Parathyroid adenoma (tissue), 2 donors: Measurements from ENCODE around the gene BRAT1.

ENCODE experiments used
- H2AFZ ChIP-seq: fragments of 300-600 bp; sonication (generic); one replicate; pipeline ENCODE4 v1.7.0; 2017; ENCODE audit warnings: antibody characterized with exemption, mild to moderate bottlenecking
- H3K27ac ChIP-seq: fragments of 300-600 bp; sonication (generic); one replicate; pipeline ENCODE4 v1.7.0; 2017
- H3K27me3 ChIP-seq: fragments of 300-600 bp; sonication (generic); one replicate; pipeline ENCODE4 v1.7.0; 2017; ENCODE audit warnings: low read length; ENCODE audit not compliant: control insufficient read depth, insufficient read depth
- H3K36me3 ChIP-seq: fragments of 300-600 bp; sonication (generic); one replicate; pipeline ENCODE4 v1.7.0; 2017; ENCODE audit warnings: low read length; ENCODE audit not compliant: control insufficient read depth, insufficient read depth
- H3K4me1 ChIP-seq: fragments of 300-600 bp; sonication (generic); one replicate; pipeline ENCODE4 v1.7.0; 2017; ENCODE audit warnings: control low read depth
- H3K4me2 ChIP-seq: fragments of 300-600 bp; sonication (generic); one replicate; pipeline ENCODE4 v1.7.0; 2017; ENCODE audit warnings: low read length
- H3K4me3 ChIP-seq: fragments of 300-600 bp; sonication (generic); one replicate; pipeline ENCODE4 v1.7.0; 2017; ENCODE audit warnings: low read depth, low read length
- H3K79me2 ChIP-seq: fragments of 300-600 bp; sonication (generic); one replicate; pipeline ENCODE4 v1.7.0; 2017; ENCODE audit warnings: control low read depth
- H3K9ac ChIP-seq: fragments of 300-600 bp; sonication (generic); one replicate; pipeline ENCODE4 v1.7.0; 2017; ENCODE audit warnings: mild to moderate bottlenecking
- H3K9me3 ChIP-seq: fragments of 300-600 bp; sonication (generic); one replicate; pipeline ENCODE4 v1.7.0; 2017; ENCODE audit warnings: low read length; ENCODE audit not compliant: control insufficient read depth
- TF ChIP-seq, protein P1 (sequence below): fragments of 300-600 bp; sonication (generic); IDR thresholded peaks from one replicate; pipeline ENCODE4 v1.7.0; 2017; ENCODE audit warnings: antibody characterized with exemption, mild to moderate bottlenecking
- donor health status: primary hyperparathyroidism.

The BRAT1 gene

DNA sequence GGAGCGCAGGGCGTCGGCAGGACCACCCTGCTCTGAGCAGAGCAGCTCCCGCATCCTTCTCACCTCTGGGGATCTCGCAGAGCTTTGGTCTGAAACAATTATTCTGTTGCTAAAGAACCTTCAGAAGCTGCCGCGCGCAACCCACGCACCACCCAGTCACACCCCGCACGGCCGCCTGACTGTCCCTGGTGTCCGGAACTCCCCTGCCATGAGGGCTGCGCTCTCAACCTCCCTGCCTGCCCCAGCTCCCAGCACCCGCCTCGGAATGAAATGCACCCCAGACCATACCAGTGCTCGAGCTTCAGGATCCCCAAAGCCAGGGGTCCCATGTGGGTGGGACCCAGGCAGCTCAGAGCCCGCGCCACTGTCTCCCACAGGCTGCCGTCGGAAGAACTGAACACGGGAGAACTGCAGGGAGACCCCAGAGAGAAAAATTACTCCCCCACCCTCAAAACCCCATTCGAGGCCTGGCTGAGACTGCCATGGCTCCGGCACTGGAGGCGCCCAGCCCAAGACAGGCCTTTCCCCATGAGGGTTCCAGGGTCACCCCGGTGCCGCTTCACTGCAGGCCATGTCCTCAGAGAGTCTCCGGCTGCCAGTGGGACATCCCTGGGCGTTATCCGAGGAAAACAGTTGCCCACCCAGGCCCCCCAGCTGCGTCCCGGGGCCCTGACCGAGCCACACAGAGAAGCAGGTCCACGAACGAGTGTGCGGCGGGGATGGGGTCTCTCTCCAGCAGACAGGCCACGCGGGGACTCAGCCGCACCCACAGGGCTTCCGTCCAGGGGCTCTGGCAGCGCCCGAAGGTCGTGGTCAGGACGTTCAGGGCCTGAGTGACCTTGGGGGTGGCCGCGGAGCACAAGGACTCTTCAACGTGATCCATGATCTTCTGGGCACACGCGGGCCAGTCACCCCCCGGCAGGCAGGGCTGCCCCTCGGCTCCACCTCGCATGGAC, 12.1 kb downstream of the BRAT1 start:
- no peak overlapping the region for H3K27ac ChIP-seq
- no peaks in the 10 kb centered on the region for H3K36me3 ChIP-seq
- H3K27me3 ChIP-seq = no peaks in the 10 kb centered on the region
- H3K9me3 ChIP-seq = no peaks in the 10 kb centered on the region
- no peaks in the 10 kb centered on the region for H3K4me1 ChIP-seq
- no peaks in the 10 kb centered on the region for H3K79me2 ChIP-seq
- H3K9ac ChIP-seq = no peak overlapping the region
- H3K4me2 ChIP-seq = no peak overlapping the region
- TF ChIP-seq, protein P1, sequence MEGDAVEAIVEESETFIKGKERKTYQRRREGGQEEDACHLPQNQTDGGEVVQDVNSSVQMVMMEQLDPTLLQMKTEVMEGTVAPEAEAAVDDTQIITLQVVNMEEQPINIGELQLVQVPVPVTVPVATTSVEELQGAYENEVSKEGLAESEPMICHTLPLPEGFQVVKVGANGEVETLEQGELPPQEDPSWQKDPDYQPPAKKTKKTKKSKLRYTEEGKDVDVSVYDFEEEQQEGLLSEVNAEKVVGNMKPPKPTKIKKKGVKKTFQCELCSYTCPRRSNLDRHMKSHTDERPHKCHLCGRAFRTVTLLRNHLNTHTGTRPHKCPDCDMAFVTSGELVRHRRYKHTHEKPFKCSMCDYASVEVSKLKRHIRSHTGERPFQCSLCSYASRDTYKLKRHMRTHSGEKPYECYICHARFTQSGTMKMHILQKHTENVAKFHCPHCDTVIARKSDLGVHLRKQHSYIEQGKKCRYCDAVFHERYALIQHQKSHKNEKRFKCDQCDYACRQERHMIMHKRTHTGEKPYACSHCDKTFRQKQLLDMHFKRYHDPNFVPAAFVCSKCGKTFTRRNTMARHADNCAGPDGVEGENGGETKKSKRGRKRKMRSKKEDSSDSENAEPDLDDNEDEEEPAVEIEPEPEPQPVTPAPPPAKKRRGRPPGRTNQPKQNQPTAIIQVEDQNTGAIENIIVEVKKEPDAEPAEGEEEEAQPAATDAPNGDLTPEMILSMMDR = no peak
- no peak overlapping the region for H2AFZ ChIP-seq
- H3K4me3 ChIP-seq = no peak overlapping the region

DNA sequence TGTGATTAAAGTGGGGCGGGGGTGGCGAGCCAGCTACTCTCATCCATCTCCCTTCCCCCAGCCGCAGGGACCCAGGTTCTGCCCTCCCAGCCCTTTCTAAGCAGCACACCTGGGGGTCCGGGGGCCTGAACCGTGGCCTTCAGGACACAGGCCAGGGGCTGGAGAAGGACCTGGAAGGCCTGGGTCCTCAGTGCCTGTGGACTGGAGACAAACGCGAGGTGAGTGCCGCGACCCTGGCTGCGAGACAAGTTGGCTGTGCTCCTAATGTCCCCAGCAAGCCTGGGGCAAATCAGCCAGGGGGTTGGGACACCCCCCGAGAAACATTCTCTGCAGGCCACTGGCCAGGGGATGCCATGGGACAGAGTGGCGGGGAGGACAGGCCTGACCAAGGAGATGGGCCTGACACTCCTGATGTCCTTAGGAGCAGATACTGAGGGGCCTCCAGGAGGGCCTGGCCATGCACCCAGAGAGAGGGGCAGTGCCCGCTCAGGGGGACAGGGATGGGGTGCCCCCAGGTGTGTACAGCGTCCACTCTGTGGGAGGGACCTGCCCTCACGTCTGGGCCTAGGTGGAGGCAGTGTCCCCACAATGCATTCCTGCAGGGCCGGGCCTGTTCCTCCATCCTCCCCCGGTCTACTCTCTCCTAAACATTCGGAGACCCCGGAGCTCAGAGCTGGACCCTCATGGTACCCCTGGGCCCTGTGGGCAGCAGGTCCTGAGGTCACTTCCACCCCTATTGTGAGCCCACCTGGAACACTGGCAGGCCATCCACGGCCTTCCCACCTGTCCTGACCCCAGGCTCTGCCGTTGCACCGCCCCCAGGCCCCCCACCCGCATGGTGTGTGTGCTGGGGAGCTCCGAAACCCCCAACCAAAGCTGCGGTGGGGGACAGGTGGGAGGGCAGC, 13.1 kb downstream of the BRAT1 start:
- TF ChIP-seq, protein P1 = no peak
- H3K36me3 ChIP-seq = no peaks in the 10 kb centered on the region

DNA sequence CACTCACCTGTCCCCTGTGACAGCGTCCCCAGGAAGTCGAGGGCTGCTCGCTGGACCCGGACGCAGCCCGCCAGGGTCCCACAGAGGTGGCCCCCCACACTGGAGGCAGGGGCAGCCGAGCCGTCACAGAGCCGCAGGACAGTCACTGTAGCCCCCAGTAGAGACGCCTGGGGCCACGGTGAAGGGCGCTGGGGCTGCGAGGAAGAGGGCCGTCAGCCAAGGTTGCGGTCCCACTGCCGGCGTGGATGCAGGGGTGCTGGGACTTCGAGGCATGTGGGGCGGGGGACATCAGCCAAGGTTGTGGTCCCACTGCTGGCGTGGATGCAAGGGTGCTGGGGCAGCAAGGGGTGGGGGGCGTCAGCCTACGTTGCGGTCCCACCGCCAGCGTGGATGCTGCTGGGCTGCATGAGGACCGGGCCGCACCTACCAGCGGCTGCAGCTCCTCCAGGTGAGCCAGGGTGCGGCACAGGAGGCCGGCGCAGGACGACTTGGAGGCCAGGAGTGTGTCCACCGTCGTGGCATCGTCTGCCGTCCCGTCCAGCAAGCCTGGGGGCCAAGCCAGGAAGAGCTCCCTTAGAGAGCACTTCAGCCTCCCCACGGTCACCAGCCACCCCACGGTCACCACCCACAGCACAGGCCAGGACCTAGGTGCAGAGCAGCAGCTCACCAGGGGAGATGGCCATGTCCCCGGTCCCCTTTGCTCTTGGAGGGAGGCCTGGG, 13.9 kb downstream of the BRAT1 start:
- H3K4me3 ChIP-seq = no peak overlapping the region
- no peaks in the 10 kb centered on the region for H3K36me3 ChIP-seq
- H3K27me3 ChIP-seq = no peaks in the 10 kb centered on the region
- H3K9ac ChIP-seq = no peak overlapping the region
- no peak overlapping the region for H3K4me2 ChIP-seq
- no peak overlapping the region for H3K27ac ChIP-seq
- no peak overlapping the region for H2AFZ ChIP-seq
- TF ChIP-seq, protein P1 = no peak
- no peaks in the 10 kb centered on the region for H3K79me2 ChIP-seq
- H3K4me1 ChIP-seq = no peaks in the 10 kb centered on the region
- H3K9me3 ChIP-seq = no peaks in the 10 kb centered on the region

More for the DNA sequence above, 13.1 kb downstream of the BRAT1 start:
- H3K4me2 ChIP-seq = no peak overlapping the region
- no peak overlapping the region for H3K27ac ChIP-seq
- no peaks in the 10 kb centered on the region for H3K4me1 ChIP-seq
- no peaks in the 10 kb centered on the region for H3K9me3 ChIP-seq
- H3K27me3 ChIP-seq = no peaks in the 10 kb centered on the region
- no peak overlapping the region for H2AFZ ChIP-seq
- no peak overlapping the region for H3K4me3 ChIP-seq
- H3K9ac ChIP-seq = no peak overlapping the region
- H3K79me2 ChIP-seq = no peaks in the 10 kb centered on the region

DNA sequence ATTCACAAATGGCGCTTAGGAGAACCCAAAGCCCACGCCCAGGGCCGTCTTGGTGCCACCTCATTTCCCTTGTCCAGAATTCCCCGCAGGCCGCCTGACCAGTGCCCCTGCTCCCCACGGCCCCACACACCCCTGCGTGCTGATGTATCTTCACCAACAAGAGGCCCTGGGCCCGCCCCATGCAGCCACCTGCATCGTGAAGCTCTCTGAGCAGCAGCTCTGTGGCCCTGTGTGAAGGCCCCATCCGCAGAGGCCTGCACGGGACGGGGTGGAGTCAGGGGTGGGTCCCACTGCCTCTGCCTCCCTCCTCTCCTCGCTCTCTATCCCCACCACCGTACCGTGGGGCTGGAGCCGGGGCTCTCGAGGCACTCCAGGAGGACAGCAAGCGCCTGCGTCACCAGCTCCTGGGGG, 14.7 kb downstream of the BRAT1 start:
- H3K9ac ChIP-seq = no peak overlapping the region
- TF ChIP-seq, protein P1 = no peak
- H3K79me2 ChIP-seq = no peaks in the 10 kb centered on the region

More for the DNA sequence above, 14.7 kb downstream of the BRAT1 start:
- H3K4me3 ChIP-seq = no peak overlapping the region
- H3K4me1 ChIP-seq = no peaks in the 10 kb centered on the region
- no peak overlapping the region for H2AFZ ChIP-seq
- H3K9me3 ChIP-seq = no peaks in the 10 kb centered on the region
- no peak overlapping the region for H3K27ac ChIP-seq
- H3K4me2 ChIP-seq = no peak overlapping the region
- no peaks in the 10 kb centered on the region for H3K27me3 ChIP-seq
- no peaks in the 10 kb centered on the region for H3K36me3 ChIP-seq
